ENCODE measurements around the gene ATAD2B. TPM values are rescaled to one million over a fixed set of nuclear protein-coding genes. Genes with fewer than 3 reads are reported as not detected.

Gene ATAD2B
- total and polyA plus RNA-seq, 2 experiments from 2014 or later: 4.8 to 6.7 TPM

DNA sequence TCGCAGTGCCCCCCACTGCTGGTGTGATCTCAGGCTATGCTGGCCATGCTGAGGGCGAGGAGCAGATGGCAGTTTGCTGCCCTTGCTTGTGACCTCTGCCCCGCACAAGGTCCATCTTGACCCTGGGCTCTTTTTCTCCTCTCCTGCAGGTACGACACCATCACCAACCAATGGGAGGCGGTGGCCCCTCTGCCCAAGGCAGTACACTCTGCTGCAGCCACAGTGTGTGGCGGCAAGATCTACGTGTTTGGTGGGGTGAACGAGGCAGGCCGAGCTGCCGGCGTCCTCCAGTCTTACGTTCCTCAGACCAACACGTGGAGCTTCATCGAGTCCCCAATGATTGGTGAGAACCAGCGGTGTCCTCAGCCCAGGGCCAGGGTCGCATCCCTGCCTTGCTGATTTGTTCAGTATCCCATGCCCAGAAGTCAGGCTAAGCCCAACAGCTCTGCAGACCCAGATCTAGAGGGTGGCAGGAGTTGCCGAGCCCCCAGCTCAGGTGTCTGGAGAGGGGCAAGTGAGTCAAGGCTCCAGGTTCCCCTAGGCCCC lies 223.8 kb downstream of the ATAD2B start:
- DNase-seq: no peak
- Histone ChIP-seq H3K4me2 (ENCODE audit: unreplicated experiment) (no peak overlapping the region), H3K27ac (no peak overlapping the region), H3K36me3 (ENCODE audit: low read depth) (peaks cover 4% of the 10 kb centered on the region; the same call in 1 of the 2 replicates), H3K9me2 (ENCODE audit: insufficient read depth) (no peaks in the 10 kb centered on the region), H3K4me3 (no peak overlapping the region), H3K79me2 (ENCODE audit: insufficient read depth) (no peaks in the 10 kb centered on the region), H3K4me1 (ENCODE audit: insufficient read depth) (no peaks in the 10 kb centered on the region), H3K27me3 (replicated peaks; ENCODE audit: insufficient read depth) (no peaks in the 10 kb centered on the region), H3F3A (ENCODE audit: insufficient read depth) (no peaks in the 10 kb centered on the region), H2AFZ (no peak overlapping the region), H3K9ac (no peak overlapping the region), H3K9me3 (ENCODE audit: low read depth) (no peaks in the 10 kb centered on the region), H4K20me1 (ENCODE audit: insufficient read depth) (no peaks in the 10 kb centered on the region)
- TF ChIP-seq EZH2phosphoT487 (IDR thresholded peaks at IDR 0.05; ENCODE audit: insufficient read depth, low read depth): no peak
- no peak for TF ChIP-seq EZH2 (IDR thresholded peaks at IDR 0.05; ENCODE audit: insufficient read depth, poor library complexity, severe bottlenecking)
- WGBS, 2 experiments (ENCODE audit: low coverage in 1 of 2, low lambda C conversion rate in 2 of 2, missing lambda C conversion rate in 2 of 2): 95 to 98% methylated on average over 17 of the region's 17 CpGs
- in situ Hi-C loops (cut with MboI): no loop called here

DNA sequence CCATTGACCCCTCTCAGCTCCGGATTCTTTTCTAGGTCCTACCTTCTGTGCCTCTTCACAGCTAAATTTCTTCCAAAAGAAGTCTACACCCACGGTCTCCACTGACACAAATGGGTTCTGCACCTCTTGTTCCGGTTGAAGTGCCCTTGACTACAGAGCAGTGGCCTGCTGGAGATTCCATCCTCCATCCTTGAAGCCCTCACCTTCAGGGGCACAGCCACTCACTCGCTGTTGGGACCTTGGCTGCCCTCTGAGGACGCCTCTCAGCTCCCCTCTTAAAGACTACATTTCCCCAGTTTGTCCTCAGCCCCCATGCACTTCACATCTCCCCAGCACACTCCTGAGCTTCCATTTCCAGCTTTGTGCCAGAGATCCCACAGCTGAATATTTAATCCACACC lies 226.3 kb downstream of the ATAD2B start:
- Histone ChIP-seq H3K4me1 (ENCODE audit: insufficient read depth) (no peaks in the 10 kb centered on the region), H2AFZ (no peak overlapping the region), H3K4me2 (ENCODE audit: unreplicated experiment) (no peak overlapping the region), H3K79me2 (ENCODE audit: insufficient read depth) (no peaks in the 10 kb centered on the region), H3K4me3 (no peak overlapping the region), H3K36me3 (ENCODE audit: low read depth) (peaks cover 4% of the 10 kb centered on the region; the same call in 1 of the 2 replicates), H4K20me1 (ENCODE audit: insufficient read depth) (no peaks in the 10 kb centered on the region), H3K9me2 (ENCODE audit: insufficient read depth) (no peaks in the 10 kb centered on the region), H3K9me3 (ENCODE audit: low read depth) (no peaks in the 10 kb centered on the region), H3K27me3 (replicated peaks; ENCODE audit: insufficient read depth) (no peaks in the 10 kb centered on the region), H3K27ac (no peak overlapping the region), H3F3A (ENCODE audit: insufficient read depth) (no peaks in the 10 kb centered on the region), H3K9ac (no peak overlapping the region)
- no peak for DNase-seq
- 95 to 100% methylated on average over 5 of the region's 5 CpGs for WGBS, 2 experiments (ENCODE audit: low coverage in 1 of 2, low lambda C conversion rate in 2 of 2, missing lambda C conversion rate in 2 of 2)
- TF ChIP-seq EZH2 (IDR thresholded peaks at IDR 0.05; ENCODE audit: insufficient read depth, poor library complexity, severe bottlenecking) (no peak), EZH2phosphoT487 (IDR thresholded peaks at IDR 0.05; ENCODE audit: insufficient read depth, low read depth) (no peak)
- in situ Hi-C loops (cut with MboI): no loop called here

DNA sequence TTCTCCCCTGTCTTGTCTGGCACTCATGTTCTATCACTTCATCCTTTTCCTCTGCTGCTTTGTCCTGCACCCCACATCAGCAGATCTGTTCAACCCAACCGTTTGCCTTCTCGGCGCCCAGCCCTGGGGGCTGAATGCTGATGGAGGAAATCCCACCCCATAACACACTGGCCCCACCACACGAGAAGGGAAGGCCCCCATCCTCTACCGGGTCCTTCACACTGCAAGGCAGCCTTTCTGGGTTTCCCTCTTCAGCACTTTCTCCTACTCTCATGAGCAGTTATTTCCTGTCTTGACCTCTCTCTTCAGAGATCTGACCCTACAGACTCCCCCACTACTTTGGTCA lies 227.4 kb downstream of the ATAD2B start:
- in situ Hi-C loops (cut with MboI): no loop called here
- no peak for TF ChIP-seq EZH2 (IDR thresholded peaks at IDR 0.05; ENCODE audit: insufficient read depth, poor library complexity, severe bottlenecking)
- TF ChIP-seq EZH2phosphoT487 (IDR thresholded peaks at IDR 0.05; ENCODE audit: insufficient read depth, low read depth): no peak

DNA sequence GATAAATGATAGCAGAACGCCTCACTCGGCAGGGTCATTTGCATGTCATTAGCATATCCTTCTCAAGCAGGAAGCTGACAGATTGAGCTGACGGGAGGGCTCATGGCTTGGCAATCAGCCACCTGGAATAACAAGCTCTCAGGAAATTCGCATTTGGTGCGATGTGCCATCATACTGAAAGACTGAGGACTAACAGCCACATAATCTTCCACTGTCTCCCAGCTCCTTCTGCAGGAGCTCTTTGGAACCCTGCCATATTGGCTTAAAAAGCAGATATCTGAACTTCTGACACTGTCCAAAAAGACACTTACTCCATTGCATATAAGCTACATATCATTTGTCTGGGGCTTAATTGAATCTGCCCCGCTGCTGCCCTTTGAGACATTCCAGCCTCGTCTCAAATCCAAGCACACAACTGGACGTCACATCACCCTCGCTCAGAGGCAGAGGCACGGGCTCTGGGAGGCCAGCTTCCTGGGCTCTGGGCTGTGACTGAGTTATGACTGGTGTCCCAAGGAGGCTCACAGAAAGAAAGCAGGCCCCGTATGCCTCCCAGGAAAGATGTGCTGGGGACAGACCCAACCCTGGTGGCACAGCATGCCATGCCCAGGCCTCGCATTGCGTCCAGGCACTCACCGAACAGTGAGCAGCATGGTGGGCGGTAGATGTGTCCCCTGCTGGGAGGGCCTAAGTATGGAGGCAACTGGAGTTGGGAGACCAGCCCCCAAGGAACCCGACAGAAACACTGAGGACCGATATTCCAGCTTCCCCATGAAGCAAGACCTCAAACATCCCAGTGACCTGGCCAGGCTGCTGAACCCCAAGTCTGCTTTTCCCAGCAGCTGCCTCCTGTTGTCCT lies 228.0 kb downstream of the ATAD2B start:
- no peaks in the 10 kb centered on the region for H3K9me2 ChIP-seq (ENCODE audit: insufficient read depth)

More for the DNA sequence above, 227.4 kb downstream of the ATAD2B start:
- Histone ChIP-seq H3K9me3 (ENCODE audit: low read depth) (no peaks in the 10 kb centered on the region), H2AFZ (no peak overlapping the region), H3F3A (ENCODE audit: insufficient read depth) (no peaks in the 10 kb centered on the region), H3K27me3 (replicated peaks; ENCODE audit: insufficient read depth) (no peaks in the 10 kb centered on the region), H3K9ac (no peak overlapping the region), H3K9me2 (ENCODE audit: insufficient read depth) (no peaks in the 10 kb centered on the region), H3K27ac (no peak overlapping the region), H3K79me2 (ENCODE audit: insufficient read depth) (no peaks in the 10 kb centered on the region), H3K4me3 (no peak overlapping the region), H4K20me1 (ENCODE audit: insufficient read depth) (no peaks in the 10 kb centered on the region), H3K4me1 (ENCODE audit: insufficient read depth) (no peaks in the 10 kb centered on the region), H3K4me2 (ENCODE audit: unreplicated experiment) (no peak overlapping the region), H3K36me3 (ENCODE audit: low read depth) (peaks cover 4% of the 10 kb centered on the region; the same call in 1 of the 2 replicates)
- DNase-seq: no peak
- 96 to 98% methylated on average over 5 of the region's 5 CpGs for WGBS, 2 experiments (ENCODE audit: low coverage in 1 of 2, low lambda C conversion rate in 2 of 2, missing lambda C conversion rate in 2 of 2)

More for the DNA sequence above, 228.0 kb downstream of the ATAD2B start:
- H3K4me1 ChIP-seq (ENCODE audit: insufficient read depth): no peaks in the 10 kb centered on the region
- H2AFZ ChIP-seq: no peak overlapping the region
- 90 to 92% methylated on average over 16 to 17 of the region's 17 CpGs for WGBS, 2 experiments (ENCODE audit: low coverage in 1 of 2, low lambda C conversion rate in 2 of 2, missing lambda C conversion rate in 2 of 2)
- no peaks in the 10 kb centered on the region for H3K9me3 ChIP-seq (ENCODE audit: low read depth)
- no peaks in the 10 kb centered on the region for H3K27me3 ChIP-seq (replicated peaks; ENCODE audit: insufficient read depth)
- no peaks in the 10 kb centered on the region for H3F3A ChIP-seq (ENCODE audit: insufficient read depth)
- in situ Hi-C loops (cut with MboI): no loop called here
- no peak overlapping the region for H3K4me3 ChIP-seq
- H3K9ac ChIP-seq: no peak overlapping the region
- H3K27ac ChIP-seq: no peak overlapping the region
- TF ChIP-seq EZH2 (IDR thresholded peaks at IDR 0.05; ENCODE audit: insufficient read depth, poor library complexity, severe bottlenecking) (no peak), EZH2phosphoT487 (IDR thresholded peaks at IDR 0.05; ENCODE audit: insufficient read depth, low read depth) (no peak)
- H3K36me3 ChIP-seq (ENCODE audit: low read depth): peaks cover 4% of the 10 kb centered on the region; the same call in 1 of the 2 replicates
- no peaks in the 10 kb centered on the region for H3K79me2 ChIP-seq (ENCODE audit: insufficient read depth)
- DNase-seq: no peak
- H3K4me2 ChIP-seq (ENCODE audit: unreplicated experiment): no peak overlapping the region
- no peaks in the 10 kb centered on the region for H4K20me1 ChIP-seq (ENCODE audit: insufficient read depth)

Other genes starting within 250 kb of the ATAD2B start
- gene UBXN2A, start 13.3 kb upstream of the ATAD2B start, total RNA-seq (2014; rRNA removed; shearing (Covaris generic)): 11.9 and 17.2 TPM in 2 replicates
- gene UBXN2A, start 13.3 kb upstream of the ATAD2B start, polyA plus RNA-seq (2016; fragmentation: Nextera tagmentation; extraction: Ambion mirVana): 16.3 and 18.0 TPM in 2 replicates
- gene MFSD2B, start 83.0 kb upstream of the ATAD2B start, total RNA-seq (2014; rRNA removed; shearing (Covaris generic)): under 0.01 TPM in 2 replicates
- gene MFSD2B, start 83.0 kb upstream of the ATAD2B start, polyA plus RNA-seq (2016; fragmentation: Nextera tagmentation; extraction: Ambion mirVana): 0.58 TPM in 1 of 2 replicates, not detected in the other
- 6.1 and 7.6 TPM in 2 replicates for gene WDCP, start 120.3 kb upstream of the ATAD2B start, total RNA-seq (2014; rRNA removed; shearing (Covaris generic))
- gene WDCP, start 120.3 kb upstream of the ATAD2B start, polyA plus RNA-seq (2016; fragmentation: Nextera tagmentation; extraction: Ambion mirVana): 3.8 and 4.2 TPM in 2 replicates
- 1.0 and 7.5 TPM in 2 replicates for gene FKBP1B, start 122.6 kb upstream of the ATAD2B start, total RNA-seq (2014; rRNA removed; shearing (Covaris generic))
- gene FKBP1B, start 122.6 kb upstream of the ATAD2B start, polyA plus RNA-seq (2016; fragmentation: Nextera tagmentation; extraction: Ambion mirVana): 7.0 and 8.7 TPM in 2 replicates
- 101 and 129 TPM in 2 replicates for gene SF3B6, start 149.2 kb upstream of the ATAD2B start, total RNA-seq (2014; rRNA removed; shearing (Covaris generic))
- gene SF3B6, start 149.2 kb upstream of the ATAD2B start, polyA plus RNA-seq (2016; fragmentation: Nextera tagmentation; extraction: Ambion mirVana): 287 and 289 TPM in 2 replicates
- gene TP53I3, start 157.7 kb upstream of the ATAD2B start, total RNA-seq (2014; rRNA removed; shearing (Covaris generic)): 74.1 and 76.2 TPM in 2 replicates
- 81.7 and 85.3 TPM in 2 replicates for gene TP53I3, start 157.7 kb upstream of the ATAD2B start, polyA plus RNA-seq (2016; fragmentation: Nextera tagmentation; extraction: Ambion mirVana)
- not detected in 2 replicates for gene PFN4, start 196.2 kb upstream of the ATAD2B start, total RNA-seq (2014; rRNA removed; shearing (Covaris generic))
- gene PFN4, start 196.2 kb upstream of the ATAD2B start, polyA plus RNA-seq (2016; fragmentation: Nextera tagmentation; extraction: Ambion mirVana): 0.60 and 0.64 TPM in 2 replicates
- gene FAM228B, start 196.3 kb upstream of the ATAD2B start, total RNA-seq (2014; rRNA removed; shearing (Covaris generic)): 5.8 and 22.4 TPM in 2 replicates
- gene FAM228B, start 196.3 kb upstream of the ATAD2B start, polyA plus RNA-seq (2016; fragmentation: Nextera tagmentation; extraction: Ambion mirVana): 12.1 and 15.1 TPM in 2 replicates
- gene FAM228A, start 247.9 kb upstream of the ATAD2B start, total RNA-seq (2014; rRNA removed; shearing (Covaris generic)): 2.1 TPM in 1 of 2 replicates, not detected in the other
- gene FAM228A, start 247.9 kb upstream of the ATAD2B start, polyA plus RNA-seq (2016; fragmentation: Nextera tagmentation; extraction: Ambion mirVana): not detected in 2 replicates